GM18868 (cell line): Measurements from ENCODE around the gene LDHAL6B.

ENCODE experiments used
- ATAC-seq: cut with Tn5 transposase; IDR thresholded peaks from one replicate; pipeline ENCODE4 v1.9.1; 2021; ENCODE audit warnings: mild to moderate bottlenecking, moderate library complexity; ENCODE audit not compliant: unreplicated experiment

Gene LDHAL6B

DNA sequence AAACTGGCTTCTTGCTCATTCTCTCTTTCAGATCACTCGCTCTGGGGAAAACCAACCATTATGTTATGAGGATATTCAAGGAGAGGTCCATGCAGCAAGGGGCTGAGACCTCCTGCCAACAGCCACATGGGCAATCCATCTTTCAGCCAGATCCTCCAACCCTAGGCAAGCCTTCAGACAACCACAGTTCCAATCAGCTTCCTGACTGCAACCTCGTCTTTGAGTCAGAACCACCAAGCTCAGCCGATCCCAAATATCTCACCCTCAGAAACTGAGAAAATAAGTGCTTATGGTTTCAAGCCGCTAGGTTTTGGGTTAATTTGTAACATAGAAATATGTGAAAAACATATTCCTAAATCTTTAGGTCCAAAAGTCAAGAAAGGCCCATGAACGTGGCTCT, 10.3 kb downstream of the LDHAL6B start:
- ATAC-seq: no peak

DNA sequence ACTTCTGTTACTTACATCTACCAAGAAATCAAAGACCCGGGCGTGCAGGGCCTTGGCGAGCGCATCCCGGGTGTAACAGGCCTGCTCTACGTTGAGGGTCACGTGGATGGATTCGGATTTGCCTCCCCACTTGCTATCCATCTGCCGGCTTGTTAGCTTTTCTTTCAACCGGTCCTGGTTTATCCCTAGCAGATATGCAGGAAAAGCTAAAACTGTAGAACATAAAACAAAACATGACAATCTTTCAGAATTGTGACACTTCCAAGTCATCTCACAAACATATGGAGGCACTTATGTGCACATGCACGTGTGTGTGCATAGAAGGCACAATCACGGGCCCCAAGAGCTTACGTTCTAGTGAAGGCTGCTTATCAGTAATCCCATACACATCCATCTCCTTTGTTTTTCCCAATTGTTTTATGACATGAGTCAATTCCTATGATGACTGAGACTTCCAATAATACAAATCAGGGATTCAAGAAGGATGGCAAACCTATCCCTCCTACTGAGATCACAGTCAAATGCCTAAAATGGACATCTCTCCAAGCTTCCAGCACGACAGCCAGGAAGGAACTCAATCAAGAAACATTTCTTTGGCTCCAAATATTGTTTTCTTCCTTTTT, 11.3 kb downstream of the LDHAL6B start:
- ATAC-seq: no peak

DNA sequence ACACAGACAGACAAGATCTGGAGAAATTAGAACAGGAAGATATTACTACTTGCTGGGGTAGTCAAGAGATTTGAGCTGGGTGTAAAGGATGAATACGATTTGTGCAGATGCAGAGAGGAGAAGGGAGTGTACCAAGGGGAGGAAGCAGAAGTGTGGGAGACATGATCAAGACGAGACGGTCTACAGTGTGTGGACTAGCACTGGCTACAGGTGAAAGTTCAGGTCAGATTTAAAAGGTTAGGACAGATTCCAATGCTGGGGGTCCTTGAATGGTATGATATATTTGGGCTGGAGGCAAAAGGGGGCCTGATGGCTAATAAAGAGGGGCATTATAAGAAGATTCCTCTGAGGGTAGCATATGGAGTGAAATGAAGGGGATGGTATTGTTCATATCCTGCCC, 12.1 kb downstream of the LDHAL6B start:
- ATAC-seq: no peak

DNA sequence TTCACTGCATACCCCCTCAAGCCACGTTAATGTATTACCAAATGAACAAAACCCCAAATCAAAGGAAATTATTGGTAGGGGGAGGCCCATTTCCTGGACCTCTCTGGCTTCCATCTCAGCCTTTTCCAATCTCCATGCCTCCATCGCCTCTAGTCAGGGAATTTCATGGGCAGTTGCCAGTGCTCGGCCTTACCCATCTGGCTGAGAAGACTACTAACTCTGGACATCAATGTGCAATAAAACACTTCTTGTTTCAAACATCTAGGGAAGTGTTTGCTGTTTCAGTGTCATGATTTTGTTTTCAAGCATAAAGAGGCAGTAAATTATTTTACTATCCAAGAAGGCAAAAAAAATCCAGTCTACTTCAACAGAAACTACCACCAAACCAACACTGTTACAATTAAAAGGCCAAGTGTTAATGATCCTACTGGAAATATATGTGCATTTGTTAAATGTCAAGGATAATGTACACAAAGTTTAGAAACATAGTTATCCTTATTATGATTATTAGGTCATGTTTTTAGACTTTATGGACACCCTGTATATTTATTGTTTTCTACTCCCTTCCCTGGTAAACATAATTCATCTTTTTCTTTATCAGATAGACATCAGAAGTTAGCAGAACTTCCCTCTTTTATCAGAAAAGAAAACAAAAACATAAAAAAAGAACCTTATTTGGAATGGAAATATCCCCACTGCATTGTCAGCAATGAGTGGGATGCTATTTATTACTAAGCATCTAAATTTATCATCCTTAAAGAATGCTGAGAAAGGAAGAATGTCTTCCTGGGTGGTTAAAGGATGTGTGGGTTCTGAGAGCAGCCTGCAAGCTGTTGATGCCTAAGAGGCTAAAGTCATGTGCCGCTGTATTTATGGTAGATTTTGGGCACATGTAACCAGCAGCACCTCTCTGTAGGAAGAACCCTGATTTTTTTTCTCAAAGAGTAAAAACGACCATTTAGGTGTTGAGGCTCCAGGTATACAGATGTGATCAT, 15.2 kb downstream of the LDHAL6B start:
- ATAC-seq: no peak

DNA sequence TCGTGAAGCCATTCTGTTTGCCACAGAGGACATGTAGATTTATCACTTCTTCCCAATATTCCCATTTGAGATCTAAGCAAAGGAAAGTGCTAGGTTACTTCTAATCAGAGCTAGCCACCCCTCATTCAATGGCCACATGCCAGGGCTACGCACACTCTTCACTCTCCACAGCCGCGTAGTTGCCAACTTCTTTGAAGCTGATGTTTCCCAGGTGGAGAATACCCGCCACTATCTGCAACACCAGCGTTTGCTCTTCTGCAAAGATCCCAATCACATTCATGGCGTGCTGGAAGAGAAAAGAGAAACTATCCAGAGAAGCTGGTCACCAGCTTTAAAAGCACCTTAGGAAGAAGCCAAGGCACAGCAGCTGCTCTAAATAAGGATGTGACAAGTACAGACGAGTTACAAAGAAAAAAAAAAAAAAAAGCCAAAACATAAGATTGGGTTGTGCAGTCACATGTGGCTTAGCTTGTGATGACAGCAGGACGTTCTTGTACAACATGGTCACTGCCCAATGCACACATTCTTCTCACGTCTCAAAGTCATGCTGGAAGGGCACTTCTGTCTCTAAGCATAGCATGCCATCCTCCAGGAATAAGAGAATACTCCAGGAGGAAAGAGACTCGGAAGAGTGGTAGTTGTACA, 16.4 kb downstream of the LDHAL6B start:
- no peak for ATAC-seq

DNA sequence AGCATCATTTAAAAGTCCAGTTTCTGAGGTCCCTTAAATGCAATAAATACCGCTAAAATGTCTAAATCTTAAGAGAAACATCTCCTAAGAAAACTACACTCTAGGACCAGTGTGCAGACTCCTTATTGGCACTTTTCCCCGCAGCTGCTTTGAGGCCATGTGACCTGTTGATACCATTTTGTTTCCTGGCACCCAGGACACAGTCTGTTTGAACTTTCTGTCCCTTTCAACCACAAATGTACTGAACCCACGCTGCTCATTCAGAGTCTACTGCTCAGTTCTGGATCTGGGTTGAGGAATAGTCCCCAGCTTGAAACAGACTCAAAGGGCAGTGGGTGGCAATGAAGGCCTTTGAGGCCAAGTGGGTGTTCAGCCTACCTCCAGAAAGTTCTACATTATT, 17.1 kb downstream of the LDHAL6B start:
- ATAC-seq: no peak

DNA sequence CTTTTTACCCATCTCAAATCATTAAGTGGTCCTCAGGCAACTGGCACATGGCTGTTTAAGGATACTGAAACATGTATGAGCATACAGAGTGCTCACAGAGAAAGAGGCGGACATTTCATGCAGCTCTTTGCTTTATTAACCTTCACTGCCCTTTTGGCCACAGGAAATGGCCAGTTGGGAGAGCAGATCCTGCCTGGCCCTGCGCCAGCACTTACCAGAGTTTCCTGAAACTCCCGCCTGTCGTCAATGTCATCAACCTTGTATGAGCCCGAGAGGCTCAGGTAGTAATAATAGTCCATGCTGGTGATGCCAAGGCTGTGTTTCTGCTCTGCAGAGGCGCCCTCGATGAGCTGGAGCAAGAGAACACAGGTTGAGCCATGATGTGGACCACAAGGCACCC, 17.8 kb downstream of the LDHAL6B start:
- ATAC-seq: no peak

DNA sequence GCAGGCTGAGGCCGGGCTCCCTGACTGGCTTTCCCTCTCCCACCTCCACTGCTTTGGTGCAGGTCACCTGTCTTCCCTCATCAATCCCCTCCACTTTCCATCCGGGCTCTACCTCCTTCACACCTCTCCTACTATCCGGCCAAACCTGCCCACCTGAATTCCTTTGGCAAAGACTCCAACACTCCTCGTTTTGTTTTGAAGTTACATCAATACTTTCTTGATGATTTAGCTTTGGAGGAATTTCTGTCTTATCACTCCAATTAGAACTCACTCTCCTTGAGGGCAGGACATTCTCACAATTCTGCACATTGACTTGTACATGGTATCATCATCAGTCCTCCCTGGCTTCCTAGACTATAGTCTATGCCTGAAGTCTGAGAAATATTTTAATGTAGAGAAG, 20.4 kb downstream of the LDHAL6B start:
- ATAC-seq: no peak

DNA sequence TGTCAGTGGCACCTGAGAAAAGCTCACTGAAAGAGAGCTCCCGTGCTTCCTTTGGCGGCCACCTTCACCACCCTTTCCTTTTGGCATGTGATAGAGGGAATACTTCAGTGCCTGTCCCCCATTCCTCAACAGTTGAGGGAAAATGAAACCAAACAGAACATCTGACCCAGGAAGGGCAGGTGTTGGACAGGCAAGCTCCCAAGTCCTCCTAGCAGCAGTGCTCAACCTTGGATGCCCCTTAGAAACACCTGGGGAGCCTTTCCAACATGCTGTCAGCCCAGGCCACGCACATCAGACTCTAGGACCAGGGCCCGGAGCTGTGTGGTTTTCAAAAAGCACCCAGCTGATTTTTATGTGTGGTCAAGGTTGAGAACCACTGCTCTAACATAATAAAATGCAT, 22.4 kb downstream of the LDHAL6B start:
- ATAC-seq: no peak

DNA sequence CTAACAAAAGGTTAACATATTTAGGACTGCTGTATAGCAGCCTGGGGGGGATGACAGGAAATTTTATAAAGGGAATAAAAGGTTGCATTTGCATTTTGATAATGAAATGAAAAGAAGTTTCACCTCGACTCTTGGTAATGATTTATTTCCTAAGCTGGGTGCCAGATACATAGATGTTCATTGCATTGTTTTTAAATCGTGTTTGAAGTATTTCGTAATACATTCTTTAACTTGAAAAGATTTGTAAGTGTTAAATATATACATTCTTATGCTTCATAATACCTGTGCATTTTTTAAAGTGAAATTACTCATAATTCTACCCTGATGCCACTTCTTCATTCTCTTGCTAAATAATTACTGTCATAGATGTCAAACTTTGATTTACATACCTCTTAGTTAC, 22.8 kb downstream of the LDHAL6B start:
- no peak for ATAC-seq

DNA sequence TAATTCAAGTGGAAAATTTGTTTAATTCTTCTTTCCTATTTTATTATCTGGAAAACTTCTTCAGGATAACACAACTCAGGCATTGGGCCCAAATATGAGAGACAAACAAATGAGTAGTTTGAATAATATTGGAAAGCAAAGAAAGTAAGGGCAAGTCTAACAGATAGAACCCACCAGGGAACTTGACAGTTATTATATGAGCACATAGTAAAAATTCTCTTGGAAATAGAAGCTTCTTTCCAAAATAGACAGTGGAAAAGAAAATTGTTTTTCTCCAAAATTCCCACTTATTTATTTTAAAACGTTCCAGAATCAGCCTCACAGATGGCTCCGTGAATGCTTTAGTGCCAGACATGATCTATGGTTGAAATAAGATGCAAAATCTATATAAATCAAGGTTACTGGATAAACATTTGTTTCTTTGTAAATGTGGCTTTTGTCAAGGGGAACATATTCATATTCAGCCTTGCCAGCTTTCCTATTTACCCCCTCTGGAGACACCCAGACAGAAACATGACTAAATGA, 23.9 kb downstream of the LDHAL6B start:
- ATAC-seq: no peak

DNA sequence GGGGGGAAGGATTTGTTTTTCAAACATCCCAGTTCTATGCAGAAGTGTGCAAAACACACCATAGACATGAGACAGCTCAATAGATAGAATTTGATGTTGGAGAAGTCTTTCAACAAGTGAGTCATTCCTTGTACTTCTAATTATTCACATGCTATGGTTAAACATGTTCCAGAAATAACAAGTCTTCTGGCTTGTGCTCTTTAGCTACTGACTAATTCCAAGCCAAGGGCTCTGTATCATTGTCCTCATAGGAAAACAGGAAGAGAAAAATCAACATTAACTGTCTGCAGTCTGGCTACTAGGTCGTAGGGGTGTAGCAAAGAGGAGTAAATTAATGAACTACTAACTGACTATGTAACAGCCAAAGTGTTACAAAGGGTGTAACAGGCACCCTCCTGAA, 25.8 kb downstream of the LDHAL6B start:
- ATAC-seq: no peak

DNA sequence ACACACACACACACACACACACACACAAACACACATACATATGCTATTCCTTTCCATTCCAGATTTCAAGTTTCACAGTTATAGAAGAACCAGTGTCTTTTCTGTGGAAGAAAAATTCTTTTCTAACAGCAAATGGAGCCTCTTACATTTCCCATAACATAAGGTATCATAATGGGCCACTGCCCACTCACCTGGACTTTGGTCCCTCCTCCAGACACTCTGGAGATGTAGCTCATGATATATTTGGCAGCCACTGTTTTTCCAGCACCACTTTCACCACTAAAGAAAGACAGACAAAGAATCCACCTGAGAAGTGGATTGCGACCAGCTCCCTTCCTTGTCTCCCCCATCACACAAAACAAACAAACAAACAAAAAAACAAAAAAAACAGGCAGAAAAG, 29.8 kb downstream of the LDHAL6B start:
- no peak for ATAC-seq

DNA sequence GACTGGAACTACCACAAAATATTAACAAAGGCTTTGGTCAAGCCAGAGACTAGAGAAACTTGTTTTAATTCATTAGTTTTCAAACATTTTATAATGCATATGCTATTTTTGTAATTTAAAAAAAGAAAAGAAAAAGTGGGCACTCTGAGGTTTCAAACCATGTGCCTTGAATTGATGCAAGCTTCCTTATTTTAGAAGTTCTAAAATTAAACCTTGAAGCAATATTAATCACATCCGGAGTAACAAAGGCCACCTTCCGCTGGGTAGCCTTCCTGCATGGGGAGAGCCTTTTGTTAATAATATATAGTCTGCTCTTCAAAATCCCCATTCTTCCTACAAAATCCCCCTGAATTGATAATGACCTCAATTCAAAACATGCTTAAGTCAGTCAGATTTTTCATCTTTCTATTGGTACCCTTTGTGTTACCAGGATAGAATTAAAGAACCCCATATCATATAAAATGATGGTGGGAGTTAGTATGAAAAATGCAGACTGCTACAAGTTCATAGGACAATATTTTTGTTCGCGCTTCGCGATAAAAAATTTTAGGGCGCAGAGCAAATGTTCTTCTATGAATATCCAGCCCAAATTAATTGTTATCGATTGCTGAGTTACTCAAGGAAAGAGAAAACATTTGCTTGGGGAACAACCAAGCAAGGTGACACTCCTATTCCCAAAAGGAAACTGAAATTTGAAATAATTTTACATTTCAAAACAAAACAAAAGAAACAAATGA, 30.6 kb downstream of the LDHAL6B start:
- ATAC-seq: peak; percentile 75

DNA sequence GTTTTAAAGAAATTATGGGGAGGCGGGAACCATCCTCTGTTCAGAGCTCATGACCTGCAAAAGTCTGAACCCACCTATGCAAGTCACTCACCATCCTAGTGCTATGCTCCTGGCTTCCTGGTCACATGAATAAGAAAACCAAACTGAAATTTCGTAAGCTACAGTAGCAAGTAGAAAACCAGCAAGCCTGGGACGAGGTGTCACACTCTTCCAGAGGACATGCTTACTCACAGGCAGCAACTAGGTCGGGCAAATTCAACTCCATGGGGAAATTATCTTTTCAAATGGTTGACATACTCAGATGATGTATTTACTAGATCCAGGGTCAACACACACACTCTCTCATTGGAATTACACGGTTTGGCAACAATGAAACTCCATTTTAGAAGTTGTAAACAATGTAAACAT, 31.3 kb downstream of the LDHAL6B start:
- peak; percentile 57 for ATAC-seq

DNA sequence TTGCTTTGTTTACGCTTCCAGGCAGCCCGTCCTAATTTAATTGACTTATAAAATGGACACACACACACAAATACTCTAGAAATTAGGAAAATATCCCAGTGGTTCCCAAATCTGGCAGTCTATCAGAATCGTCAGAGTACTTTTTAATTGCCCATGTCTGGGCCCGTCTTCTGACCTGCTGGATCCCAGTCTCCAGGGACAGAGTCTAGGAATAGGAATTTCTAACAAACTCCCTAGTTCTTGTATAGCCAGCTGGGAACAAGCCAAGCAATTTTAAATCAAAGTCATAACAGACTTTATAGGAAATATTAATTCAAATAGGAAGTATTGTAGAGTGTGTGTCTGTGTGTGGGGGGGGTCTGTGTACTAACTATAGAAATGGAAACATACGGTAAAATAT, 33.4 kb downstream of the LDHAL6B start:
- no peak for ATAC-seq

DNA sequence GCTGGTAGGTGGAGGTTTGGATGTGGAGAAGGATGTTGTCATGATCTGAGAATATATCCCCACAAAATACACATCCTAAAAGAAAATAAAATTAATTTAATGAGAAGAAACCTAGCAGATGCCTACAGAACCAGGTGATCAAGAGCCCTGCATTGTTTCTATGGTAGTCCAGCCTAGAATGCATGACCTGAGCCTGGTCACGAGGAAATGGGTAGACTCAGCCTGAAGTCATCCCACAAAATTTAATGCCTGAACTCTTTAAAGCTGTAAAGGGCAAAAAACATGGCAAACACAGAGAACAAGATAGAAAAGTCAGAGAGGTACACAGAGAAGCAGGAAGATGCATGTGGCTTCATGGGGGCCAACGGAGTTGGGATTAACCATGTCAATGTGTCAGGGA, 36.0 kb downstream of the LDHAL6B start:
- ATAC-seq: no peak

DNA sequence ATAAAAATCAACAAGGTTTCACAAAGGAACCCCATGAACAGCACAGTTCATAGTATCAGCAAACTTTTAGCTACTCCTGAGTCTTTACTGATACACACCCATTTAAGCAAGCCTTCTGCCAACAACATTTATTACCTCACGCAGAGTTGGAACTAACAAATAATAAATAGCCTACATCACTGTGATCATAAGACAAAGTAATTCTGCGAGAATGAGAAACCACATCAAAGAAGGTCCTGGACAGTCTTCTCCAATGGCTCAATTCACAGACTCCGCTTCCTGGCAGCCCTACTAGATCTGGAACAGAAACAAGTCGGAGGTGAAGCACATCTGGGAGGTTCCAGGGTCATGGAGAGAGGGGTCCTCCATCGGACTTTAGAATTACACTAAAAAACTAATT, 37.0 kb downstream of the LDHAL6B start:
- no peak for ATAC-seq

DNA sequence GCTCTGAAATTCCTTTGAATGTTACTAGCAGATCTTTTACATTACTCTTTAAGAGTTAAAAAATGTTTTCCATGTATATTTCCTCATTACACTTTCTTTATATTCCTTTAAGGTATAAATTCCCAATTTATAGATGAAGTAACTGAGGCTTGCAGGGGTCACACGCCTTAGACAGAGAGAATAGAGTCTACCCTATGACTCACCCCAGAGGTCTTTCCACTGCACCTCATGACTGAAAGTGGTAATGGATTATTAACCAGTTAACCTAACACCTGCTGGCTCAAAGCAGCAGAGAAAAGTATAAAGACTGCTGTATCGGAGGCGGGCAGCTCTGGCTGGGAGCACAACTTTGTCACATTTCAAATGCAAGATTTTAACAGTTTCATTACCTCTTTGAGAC, 37.7 kb downstream of the LDHAL6B start:
- peak; percentile 81 for ATAC-seq

DNA sequence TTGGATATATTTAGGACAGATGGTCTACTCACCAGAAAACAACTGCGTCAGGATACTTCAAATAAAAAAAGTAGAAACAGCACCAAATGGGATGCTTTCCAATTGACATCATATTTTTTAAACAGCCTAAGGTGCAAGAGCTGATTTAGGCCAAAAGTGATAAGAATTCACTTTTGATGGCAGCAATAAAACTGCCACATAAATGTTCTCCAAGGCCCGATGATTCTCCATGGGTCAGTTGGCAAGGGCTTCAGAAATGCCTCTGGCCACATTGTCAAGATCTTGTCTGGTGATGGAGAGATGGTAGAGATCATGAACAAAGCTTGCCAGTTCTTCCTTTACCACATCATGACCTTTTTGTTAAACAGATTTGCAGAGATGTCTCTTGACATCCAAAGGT, 38.9 kb downstream of the LDHAL6B start:
- ATAC-seq: no peak

DNA sequence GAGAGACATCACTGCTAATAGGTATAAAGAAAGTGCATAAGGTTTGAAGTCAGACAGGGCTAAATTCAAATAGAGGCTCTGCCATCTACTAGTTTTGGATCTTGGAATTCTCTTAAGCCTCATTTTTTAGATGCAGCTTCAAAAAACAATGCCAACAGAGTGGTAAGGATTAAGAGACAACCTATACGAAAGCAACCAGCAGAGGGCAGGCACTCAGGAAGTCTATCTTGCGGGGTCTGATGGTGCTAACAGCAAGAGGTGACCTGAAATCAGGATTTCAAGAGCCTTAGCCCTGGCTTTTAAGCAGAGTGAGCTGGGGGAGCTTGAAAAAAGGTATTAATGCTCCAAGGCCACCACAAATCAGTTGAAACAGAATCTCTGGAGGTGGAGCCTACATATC, 40.7 kb downstream of the LDHAL6B start:
- no peak for ATAC-seq
